NCI-H460 (cell line): ENCODE data around the gene CASP4. TPM values are rescaled to one million over a fixed set of nuclear protein-coding genes. Genes with fewer than 3 reads are reported as not detected.

Experiments
- DNase-seq: peaks from one replicate; pipeline ENCODE4 v3.0.0-alpha.2; 2016; ENCODE audit warnings: low read depth; ENCODE audit errors: extremely low read depth
- total RNA-seq: library from RNA; depleted of rRNA; stranded (reverse); fragments of >200 nt; shearing (Covaris generic); gene quantifications from 2 replicates; pipeline ENCODE4 v1.2.3, GENCODE V29; 2014; rRNA removed

The CASP4 gene
- total RNA-seq, 1 experiment from 2014 or later = 150 TPM

GRCh38 chr11:104897891-104898684 lies 70.3 kb downstream of the CASP4 start, which contains the start of gene CASP12:
Gene CASP12 (minus strand): TSS chr11:104898460.
- no peak for DNase-seq

GRCh38 chr11:104895634-104896033 lies 72.7 kb downstream of the CASP4 start:
- no peak for DNase-seq

GRCh38 chr11:104893876-104894275 lies 74.5 kb downstream of the CASP4 start:
- no peak for DNase-seq

Other genes with a start within 250 kb of the CASP4 start
- gene CASP12, start 70.1 kb downstream of the CASP4 start, total RNA-seq = not detected in 2 replicates
- gene CASP5, start 54.6 kb upstream of the CASP4 start, total RNA-seq = 0.10 and 0.55 TPM in 2 replicates
- gene CASP1, start 66.6 kb upstream of the CASP4 start, total RNA-seq = 0.32 and 0.62 TPM in 2 replicates
- not detected in 2 replicates for gene CARD16, start 76.8 kb upstream of the CASP4 start, total RNA-seq
- not detected in 2 replicates for gene CARD18, start 171.2 kb upstream of the CASP4 start, total RNA-seq